Fibroblast of lung (primary cell): ENCODE results near the gene TMA7B. TPM values are rescaled to one million over a fixed set of nuclear protein-coding genes. Genes with fewer than 3 reads are reported as not detected.

Source experiments
- DNase-seq, 2 donors: peaks; one replicate each; pipeline versions ENCODE4 v3.0.0 to v3.0.0-alpha.2; 2010; ENCODE audit warnings: low read depth in 2 of 2
- H2AFZ ChIP-seq: 2 replicates; pipeline ENCODE4 v1.5.1; 2012; ENCODE audit warnings: low read length, control low read depth, inconsistent platforms
- H3K27ac ChIP-seq: 2 replicates; pipeline ENCODE4 v1.5.1; 2011; ENCODE audit warnings: low read length, control low read depth; ENCODE audit not compliant: insufficient read depth
- H3K27me3 ChIP-seq: 2 replicates; pipeline ENCODE4 v1.5.1; 2011; ENCODE audit warnings: mild to moderate bottlenecking, low read length; ENCODE audit not compliant: control insufficient read depth, insufficient read depth
- H3K36me3 ChIP-seq: 2 replicates; pipeline ENCODE4 v1.5.1; 2011; ENCODE audit warnings: low read length; ENCODE audit not compliant: control insufficient read depth, insufficient read depth
- H3K4me1 ChIP-seq: 2 replicates; pipeline ENCODE4 v1.5.1; 2011; ENCODE audit warnings: low read length; ENCODE audit not compliant: control insufficient read depth, insufficient read depth; ENCODE audit errors: extremely low read depth
- H3K4me2 ChIP-seq: 2 replicates; pipeline ENCODE4 v1.5.1; 2011; ENCODE audit warnings: low read length, control low read depth; ENCODE audit not compliant: insufficient read depth; ENCODE audit errors: extremely low read depth
- H3K4me3 ChIP-seq, 4 experiments: fragments of 200-600 bp in 1 of 4; sonication (generic) in 1 of 4; replicated peaks in 1 of 4; 2 replicates each; pipeline ENCODE4 v1.5.1; 2011 to 2016; ENCODE audit warnings: low read length in 4 of 4, low read depth in 3 of 4, mild to moderate bottlenecking in 3 of 4, control low read depth in 2 of 4, inconsistent platforms in 1 of 4, mixed read lengths in 1 of 4; ENCODE audit not compliant: insufficient read depth in 1 of 4; ENCODE audit errors: control extremely low read depth in 1 of 4
- H3K79me2 ChIP-seq: 2 replicates; pipeline ENCODE4 v1.5.1; 2012; ENCODE audit warnings: mild to moderate bottlenecking, low read length, inconsistent platforms; ENCODE audit not compliant: control insufficient read depth, insufficient read depth
- H3K9ac ChIP-seq: 2 replicates; pipeline ENCODE4 v1.5.1; 2011; ENCODE audit warnings: mild to moderate bottlenecking, low read length, control low read depth; ENCODE audit not compliant: insufficient read depth
- H3K9me3 ChIP-seq: 2 replicates; pipeline ENCODE4 v1.5.1; 2012; ENCODE audit warnings: low read depth, low read length; ENCODE audit not compliant: control insufficient read depth, insufficient read depth
- H4K20me1 ChIP-seq: 2 replicates; pipeline ENCODE4 v1.5.1; 2011; ENCODE audit warnings: low read length; ENCODE audit not compliant: control insufficient read depth, insufficient read depth; ENCODE audit errors: extremely low read depth
- EZH2 ChIP-seq: IDR thresholded peaks from 2 replicates; pipeline ENCODE4 v1.5.1; 2012; ENCODE audit warnings: low read length, control low read depth, mild to moderate bottlenecking; ENCODE audit errors: missing control alignments
- polyA plus RNA-seq, 2 donors: library from polyadenylated mRNA; depleted of rRNA in 1 of 2; stranded (reverse) in 1 of 2; unstranded in 1 of 2; fragments of >200 nt; gene quantifications; 2 replicates each; pipeline ENCODE4 v1.2.1, GENCODE V29; 2011 to 2012; ENCODE audit warnings: missing spikeins in 1 of 2
- total RNA-seq: library from RNA; depleted of rRNA; stranded (reverse); fragments of >200 nt; gene quantifications from 2 replicates; pipeline ENCODE4 v1.2.1, GENCODE V29; 2014
- TF ChIP-seq, protein P1 (sequence below), 2 donors: IDR thresholded peaks in 1 of 2; conservative IDR thresholded peaks in 1 of 2; 1 replicate in 1 of 2; 2 replicates in 1 of 2; pipeline ENCODE4 v1.5.1; 2011 to 2012; ENCODE audit warnings: low read length in 2 of 2, control low read depth in 1 of 2, inconsistent platforms in 1 of 2, low read depth in 1 of 2, mild to moderate bottlenecking in 1 of 2

The TMA7B gene
- total and polyA plus RNA-seq, 2 donors (not counting 1 experiment from before 2014, with no cell fraction given) = not detected

- H3K9ac ChIP-seq = no peak overlapping the region
- H3K27ac ChIP-seq = no peak overlapping the region
- no peak overlapping the region for H3K4me3 ChIP-seq
- no peaks in the 10 kb centered on the region for H4K20me1 ChIP-seq
- TF ChIP-seq EZH2 = no peak
- TF ChIP-seq, protein P1, sequence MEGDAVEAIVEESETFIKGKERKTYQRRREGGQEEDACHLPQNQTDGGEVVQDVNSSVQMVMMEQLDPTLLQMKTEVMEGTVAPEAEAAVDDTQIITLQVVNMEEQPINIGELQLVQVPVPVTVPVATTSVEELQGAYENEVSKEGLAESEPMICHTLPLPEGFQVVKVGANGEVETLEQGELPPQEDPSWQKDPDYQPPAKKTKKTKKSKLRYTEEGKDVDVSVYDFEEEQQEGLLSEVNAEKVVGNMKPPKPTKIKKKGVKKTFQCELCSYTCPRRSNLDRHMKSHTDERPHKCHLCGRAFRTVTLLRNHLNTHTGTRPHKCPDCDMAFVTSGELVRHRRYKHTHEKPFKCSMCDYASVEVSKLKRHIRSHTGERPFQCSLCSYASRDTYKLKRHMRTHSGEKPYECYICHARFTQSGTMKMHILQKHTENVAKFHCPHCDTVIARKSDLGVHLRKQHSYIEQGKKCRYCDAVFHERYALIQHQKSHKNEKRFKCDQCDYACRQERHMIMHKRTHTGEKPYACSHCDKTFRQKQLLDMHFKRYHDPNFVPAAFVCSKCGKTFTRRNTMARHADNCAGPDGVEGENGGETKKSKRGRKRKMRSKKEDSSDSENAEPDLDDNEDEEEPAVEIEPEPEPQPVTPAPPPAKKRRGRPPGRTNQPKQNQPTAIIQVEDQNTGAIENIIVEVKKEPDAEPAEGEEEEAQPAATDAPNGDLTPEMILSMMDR (conservative IDR thresholded peaks at IDR 0.05 in 1 of 2, IDR thresholded peaks at IDR 0.05 in 1 of 2; ENCODE audit: low read depth in 1 of 2, low read length in 2 of 2) = no peak
- no peaks in the 10 kb centered on the region for H3K9me3 ChIP-seq
- DNase-seq = peak; percentile 24 to 68
- peaks cover 3% of the 10 kb centered on the region for H3K27me3 ChIP-seq
- no peak overlapping the region for H3K4me2 ChIP-seq
- H3K36me3 ChIP-seq = no peaks in the 10 kb centered on the region
- no peaks in the 10 kb centered on the region for H3K4me1 ChIP-seq
- no peak overlapping the region for H2AFZ ChIP-seq
- no peaks in the 10 kb centered on the region for H3K79me2 ChIP-seq
Observed at GRCh38 chr22:39984006-39984405, 23.8 kb downstream of the TMA7B start.

- Histone ChIP-seq H3K9ac (no peak overlapping the region), H3K9me3 (no peaks in the 10 kb centered on the region), H3K27ac (no peak overlapping the region), H3K36me3 (no peaks in the 10 kb centered on the region), H3K79me2 (no peaks in the 10 kb centered on the region), H4K20me1 (no peaks in the 10 kb centered on the region), H3K27me3 (peaks cover 3% of the 10 kb centered on the region), H2AFZ (no peak overlapping the region), H3K4me3 (no peak overlapping the region), H3K4me2 (no peak overlapping the region), H3K4me1 (no peaks in the 10 kb centered on the region)
- no peak for DNase-seq
- TF ChIP-seq, protein P1 (conservative IDR thresholded peaks at IDR 0.05 in 1 of 2, IDR thresholded peaks at IDR 0.05 in 1 of 2; ENCODE audit: low read depth in 1 of 2, low read length in 2 of 2) = no peak
- TF ChIP-seq EZH2 = no peak
Observed at GRCh38 chr22:39984746-39985145, 24.5 kb downstream of the TMA7B start.

DNA sequence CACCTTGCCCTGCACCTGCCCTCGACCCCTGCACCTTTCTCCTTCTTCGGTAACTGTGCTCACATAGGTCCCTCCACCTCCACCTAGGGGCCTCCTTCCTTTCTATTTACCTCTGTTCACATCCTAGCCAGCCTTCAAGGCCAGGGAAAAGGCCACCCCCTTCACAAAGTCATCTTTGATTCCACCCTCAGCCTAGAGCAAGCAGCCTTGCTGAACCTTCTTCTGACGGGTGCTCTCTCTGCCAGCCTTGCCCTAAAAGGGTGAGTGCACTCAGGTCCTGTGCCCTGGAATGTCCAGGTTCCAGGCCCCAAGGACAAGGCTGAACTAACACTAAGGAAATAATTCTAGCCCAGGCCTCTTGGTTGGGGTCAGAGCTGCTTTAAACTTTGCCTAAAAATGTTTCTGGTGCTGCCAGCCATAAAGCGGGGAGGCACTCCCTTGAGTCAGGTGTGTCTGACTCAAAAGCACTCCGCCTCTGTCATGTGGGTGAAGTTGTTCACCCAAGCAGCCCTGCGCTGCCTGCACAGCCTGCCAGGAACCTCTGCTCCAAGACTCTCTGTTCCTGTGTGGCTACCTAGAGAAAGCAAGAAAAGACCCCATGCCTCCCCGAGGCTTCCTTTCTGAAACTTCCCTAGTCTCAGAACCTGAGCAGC, 25.3 kb downstream of the TMA7B start:
- H2AFZ ChIP-seq = no peak overlapping the region
- H4K20me1 ChIP-seq = no peaks in the 10 kb centered on the region
- no peak for DNase-seq
- H3K9ac ChIP-seq = no peak overlapping the region
- no peak overlapping the region for H3K4me2 ChIP-seq
- H3K36me3 ChIP-seq = no peaks in the 10 kb centered on the region
- H3K27ac ChIP-seq = no peak overlapping the region
- peaks cover 3% of the 10 kb centered on the region for H3K27me3 ChIP-seq
- no peaks in the 10 kb centered on the region for H3K4me1 ChIP-seq
- H3K9me3 ChIP-seq = no peaks in the 10 kb centered on the region
- TF ChIP-seq, protein P1 (conservative IDR thresholded peaks at IDR 0.05 in 1 of 2, IDR thresholded peaks at IDR 0.05 in 1 of 2; ENCODE audit: low read depth in 1 of 2, low read length in 2 of 2) = no peak
- no peak for TF ChIP-seq EZH2
- no peaks in the 10 kb centered on the region for H3K79me2 ChIP-seq
- H3K4me3 ChIP-seq = no peak overlapping the region
